ENCODE results near the gene ROBO1.

The ROBO1 gene

DNA sequence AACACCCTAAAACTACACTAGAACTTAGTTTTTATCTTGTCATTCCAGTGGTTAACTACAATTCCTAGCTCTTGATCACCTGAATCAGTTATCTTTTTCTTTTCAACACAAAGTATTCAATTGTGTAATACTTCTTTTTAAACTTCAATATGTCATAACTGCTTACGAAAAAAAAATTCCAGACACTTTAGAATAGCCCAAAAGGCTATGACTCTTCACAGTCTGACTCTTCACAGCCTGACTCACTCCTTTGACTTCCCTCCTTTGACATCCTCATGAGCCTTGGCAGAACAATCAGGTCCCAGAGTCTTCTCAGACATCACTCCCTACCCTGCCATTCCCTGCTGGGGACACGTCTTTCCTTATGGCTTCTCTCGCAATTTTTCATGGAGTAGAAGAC, 727.1 kb downstream of the ROBO1 start:
- no peak for DNase-seq

- no peak for DNase-seq
Observed at GRCh38 chr3:79040091-79040490, 727.7 kb downstream of the ROBO1 start.

DNA sequence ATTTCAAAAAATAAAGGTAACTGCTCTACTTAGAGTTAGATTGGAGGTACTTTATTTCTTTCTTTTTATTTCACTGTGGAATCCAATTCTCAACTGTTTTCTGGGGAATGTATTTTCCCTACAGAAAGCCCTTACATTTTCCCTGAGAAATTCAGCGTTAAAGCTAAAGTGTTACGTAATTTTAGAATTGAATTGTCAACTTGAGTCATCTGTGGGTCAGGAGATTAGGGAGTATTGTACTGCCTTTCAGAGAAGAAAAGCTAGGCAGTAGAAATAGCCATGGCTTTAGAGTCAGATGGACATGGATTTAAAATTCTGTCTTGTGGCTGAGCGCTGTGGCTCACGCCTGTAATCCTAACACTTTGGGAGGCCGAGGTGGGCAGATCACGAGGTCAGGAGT, 728.6 kb downstream of the ROBO1 start:
- DNase-seq: no peak

- DNase-seq: no peak
Observed at GRCh38 chr3:79038636-79039035, 729.2 kb downstream of the ROBO1 start.

DNA sequence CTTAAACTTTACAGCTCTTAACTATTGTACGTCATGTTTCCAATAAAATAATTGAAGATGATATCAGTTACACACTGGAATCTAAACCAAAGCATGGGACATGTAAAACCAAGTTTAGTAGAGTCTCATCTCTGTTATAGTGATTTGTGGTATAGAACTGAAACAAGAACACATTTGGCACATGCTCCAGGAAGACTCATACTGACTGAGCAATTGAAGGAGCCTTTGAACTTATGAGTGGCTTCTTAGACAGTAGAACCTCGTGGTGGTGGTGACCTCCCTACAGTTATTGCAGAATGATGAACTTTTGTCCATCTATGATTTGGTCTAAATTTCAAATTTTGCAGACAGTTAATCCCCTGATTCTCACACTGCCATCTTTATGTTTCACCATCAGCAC, 729.7 kb downstream of the ROBO1 start:
- no peak for DNase-seq

- DNase-seq: peak; percentile 52
Observed at GRCh38 chr3:79032686-79033318, 735.0 kb downstream of the ROBO1 start.

DNA sequence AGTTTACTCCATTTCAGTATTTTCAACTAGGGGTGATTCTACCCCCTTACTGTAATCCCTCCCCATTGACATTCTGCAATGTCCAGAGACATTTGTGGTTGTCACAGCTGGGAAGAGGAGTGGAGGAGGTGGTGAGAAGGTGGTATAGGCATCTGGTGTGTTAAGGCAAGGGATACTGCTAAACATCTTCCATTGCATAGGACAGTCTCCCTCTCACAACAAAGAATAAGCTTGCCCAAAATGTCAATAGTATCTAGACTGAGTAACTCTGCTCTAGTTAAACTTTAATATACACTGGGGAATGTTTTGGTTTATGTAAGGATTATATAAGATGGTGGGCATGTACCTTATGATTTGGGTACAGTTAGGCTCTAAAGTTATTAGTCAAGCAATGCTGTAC, 737.6 kb downstream of the ROBO1 start:
- DNase-seq: no peak

DNA sequence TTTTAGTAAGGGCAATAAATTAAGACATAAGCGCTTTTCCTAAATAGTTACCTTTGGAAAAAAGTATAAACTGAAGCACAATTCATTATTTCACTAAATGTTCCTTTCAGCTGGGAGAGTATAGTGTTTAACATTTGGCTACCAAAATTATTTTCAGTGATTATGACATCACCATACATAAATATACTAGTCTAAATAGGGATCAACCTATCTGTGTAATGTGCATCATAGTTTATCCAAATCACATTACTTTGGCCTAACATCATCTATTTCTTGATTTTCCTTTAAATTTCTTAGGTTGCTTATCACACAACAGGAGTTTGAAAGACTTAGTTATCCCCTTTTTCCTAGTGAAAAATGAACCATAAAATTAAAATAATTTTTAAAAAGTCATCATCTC, 738.9 kb downstream of the ROBO1 start:
- no peak for DNase-seq

DNA sequence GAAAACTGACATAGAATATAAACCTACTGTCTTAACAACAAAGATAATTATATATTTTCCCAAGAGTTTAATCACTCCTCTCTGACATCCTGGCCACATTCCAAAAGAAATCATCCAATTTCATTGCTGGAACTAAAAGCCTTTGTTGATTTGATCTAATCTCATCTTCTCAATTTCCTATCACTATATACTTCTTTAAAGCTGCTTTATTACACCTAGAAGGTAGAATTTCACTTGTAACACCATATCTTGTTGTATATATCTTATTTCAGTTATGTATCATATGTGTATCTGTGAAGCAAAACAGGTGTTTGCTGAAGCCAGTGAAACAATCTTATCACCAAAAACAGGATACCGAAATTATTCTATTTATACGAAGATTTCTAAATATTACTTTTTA, 740.2 kb downstream of the ROBO1 start:
- peak; percentile 84 for DNase-seq

- DNase-seq: no peak
Observed at GRCh38 chr3:79019924-79020173, 747.9 kb downstream of the ROBO1 start.

- DNase-seq: peak; percentile 82
Observed at GRCh38 chr3:79019137-79019923, 748.5 kb downstream of the ROBO1 start.

DNA sequence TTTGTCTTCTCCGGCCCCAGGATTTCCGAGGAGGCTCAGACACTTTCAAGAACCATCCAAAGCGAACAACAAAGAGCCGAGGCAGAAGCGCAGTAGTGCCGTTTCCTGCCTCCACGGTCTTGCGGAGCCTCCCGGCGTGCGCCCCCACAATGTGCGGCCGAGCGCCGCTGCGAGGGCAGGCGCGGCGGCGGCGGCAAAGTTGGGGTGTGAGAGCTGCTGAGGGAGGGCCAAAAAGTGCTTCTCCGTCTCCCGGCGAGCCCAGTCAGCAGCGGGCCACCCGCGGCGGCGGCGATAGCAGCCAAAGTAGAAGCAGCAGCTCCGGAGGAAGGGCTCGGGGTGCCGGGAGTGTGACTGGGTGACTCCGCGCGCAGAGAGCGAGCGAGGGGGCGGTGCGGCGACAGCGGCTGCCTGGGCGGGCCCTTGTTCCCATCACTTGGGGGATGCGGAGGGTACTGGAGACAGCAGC, 749.1 kb downstream of the ROBO1 start:
- peak; percentile 48 for DNase-seq

DNA sequence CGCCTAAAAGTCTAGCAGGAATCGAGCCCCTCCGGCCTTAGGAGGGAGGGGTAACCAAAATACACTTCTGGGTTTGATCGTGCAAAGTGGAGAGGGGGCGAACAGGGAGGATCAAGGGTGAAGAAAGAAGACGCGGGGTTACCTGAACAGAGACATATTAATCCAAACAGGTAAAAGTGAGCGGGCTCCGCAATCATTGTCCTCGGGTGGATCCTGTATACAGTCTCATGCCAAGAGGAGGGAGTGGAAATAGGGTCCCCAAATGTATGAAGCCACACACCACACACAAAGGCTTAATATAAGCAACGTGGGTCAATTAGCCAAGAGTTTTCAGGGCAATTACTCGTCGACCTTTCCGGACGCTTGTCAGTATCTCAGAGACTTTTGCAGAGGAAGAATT, 749.5 kb downstream of the ROBO1 start:
- no peak for DNase-seq

DNA sequence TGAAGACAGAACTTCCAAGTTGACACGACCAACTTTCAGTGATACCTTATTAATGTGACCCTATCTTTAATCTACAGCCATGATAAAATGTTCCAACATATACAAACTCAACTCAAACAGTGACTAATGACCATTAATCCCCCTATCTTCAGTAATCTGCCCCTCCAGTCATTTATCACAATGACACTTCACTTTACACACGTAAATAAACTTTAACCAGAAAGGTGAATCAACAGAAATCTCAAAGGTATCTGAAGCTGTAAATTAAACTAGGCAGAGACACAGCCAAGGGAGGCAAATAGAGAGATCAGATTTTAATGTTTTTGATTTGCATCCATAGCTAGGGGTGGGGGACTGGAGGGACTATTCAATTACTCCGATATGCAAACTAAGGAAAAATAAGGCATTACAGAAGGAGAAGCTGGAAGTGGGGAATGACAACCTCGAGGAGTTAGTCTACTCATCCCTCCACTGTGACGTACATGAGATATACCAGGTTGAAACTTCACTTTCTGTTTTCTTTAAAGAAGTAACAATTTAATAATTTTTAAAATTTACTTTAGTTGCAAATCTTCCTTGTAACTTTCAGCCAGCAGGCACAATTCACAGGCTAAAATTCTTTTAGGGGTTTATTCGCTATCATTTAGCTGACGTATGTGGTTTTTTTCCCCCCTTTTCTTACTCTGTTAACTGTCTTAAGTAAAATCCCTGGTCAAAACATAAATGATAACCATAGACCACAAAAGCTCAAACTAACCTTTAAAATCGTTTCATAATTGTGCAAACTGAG, 751.0 kb downstream of the ROBO1 start:
- no peak for DNase-seq

- DNase-seq: no peak
Observed at GRCh38 chr3:79015854-79016253, 751.9 kb downstream of the ROBO1 start.

- no peak for DNase-seq
Observed at GRCh38 chr3:79012946-79013362, 754.8 kb downstream of the ROBO1 start.

DNA sequence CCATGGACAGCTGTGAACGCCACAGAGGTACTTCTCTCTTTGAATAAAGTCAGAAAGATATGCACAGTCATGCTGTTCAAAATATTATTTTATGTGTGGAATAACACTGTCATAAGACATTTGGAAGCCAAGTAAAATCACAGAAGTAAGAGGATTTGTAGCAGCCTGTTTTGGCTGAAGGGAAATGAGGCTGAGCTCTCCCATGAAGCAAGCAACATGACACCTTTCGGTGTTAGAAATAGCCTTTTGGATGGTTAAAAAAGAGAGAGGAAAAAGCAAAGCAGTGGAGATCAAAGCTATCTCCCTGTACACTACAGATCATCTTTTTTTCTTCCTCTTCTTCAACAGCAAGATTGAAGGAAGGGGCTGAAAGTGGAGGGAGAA, 755.3 kb downstream of the ROBO1 start:
- DNase-seq: no peak

- DNase-seq: no peak
Observed at GRCh38 chr3:79011821-79012529, 755.8 kb downstream of the ROBO1 start.

GRCh38 chr3:79009861-79010260, 757.9 kb downstream of the ROBO1 start:
- no peak for DNase-seq

DNA sequence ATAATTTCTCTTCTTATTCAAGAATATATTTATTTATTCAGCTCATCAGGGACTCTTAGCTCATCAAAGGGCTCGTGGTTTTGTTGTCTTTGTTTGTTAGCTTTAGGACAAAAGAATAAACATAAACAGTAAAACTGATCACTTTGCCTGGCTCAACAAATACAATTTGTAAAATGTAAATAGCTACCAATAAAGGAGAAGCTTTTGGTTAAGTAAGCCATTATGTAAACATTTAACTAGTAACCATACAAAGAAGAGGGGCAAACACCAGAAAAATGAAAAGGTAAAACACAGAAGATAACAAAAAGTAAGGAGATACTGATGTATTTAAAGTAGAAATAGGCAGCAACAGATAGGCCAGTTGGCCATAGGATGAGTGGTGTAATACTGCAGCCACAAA, 761.7 kb downstream of the ROBO1 start:
- no peak for DNase-seq

- no peak for DNase-seq
Observed at GRCh38 chr3:79005084-79005483, 762.7 kb downstream of the ROBO1 start.

GRCh38 chr3:79003994-79004393, 763.8 kb downstream of the ROBO1 start:
- DNase-seq: no peak

All from NCI-H1105 treated with DMSO at 0.1 percent for 48 hours (cell line).